ENCODE measurements around the gene ITGAD. TPM values are rescaled to one million over a fixed set of nuclear protein-coding genes. Genes with fewer than 3 reads are reported as not detected.

ITGAD gene
- total and polyA plus RNA-seq, 2 donors (not counting 3 experiments of a cell fraction or from before 2014, with no cell fraction given), result not detected

DNA sequence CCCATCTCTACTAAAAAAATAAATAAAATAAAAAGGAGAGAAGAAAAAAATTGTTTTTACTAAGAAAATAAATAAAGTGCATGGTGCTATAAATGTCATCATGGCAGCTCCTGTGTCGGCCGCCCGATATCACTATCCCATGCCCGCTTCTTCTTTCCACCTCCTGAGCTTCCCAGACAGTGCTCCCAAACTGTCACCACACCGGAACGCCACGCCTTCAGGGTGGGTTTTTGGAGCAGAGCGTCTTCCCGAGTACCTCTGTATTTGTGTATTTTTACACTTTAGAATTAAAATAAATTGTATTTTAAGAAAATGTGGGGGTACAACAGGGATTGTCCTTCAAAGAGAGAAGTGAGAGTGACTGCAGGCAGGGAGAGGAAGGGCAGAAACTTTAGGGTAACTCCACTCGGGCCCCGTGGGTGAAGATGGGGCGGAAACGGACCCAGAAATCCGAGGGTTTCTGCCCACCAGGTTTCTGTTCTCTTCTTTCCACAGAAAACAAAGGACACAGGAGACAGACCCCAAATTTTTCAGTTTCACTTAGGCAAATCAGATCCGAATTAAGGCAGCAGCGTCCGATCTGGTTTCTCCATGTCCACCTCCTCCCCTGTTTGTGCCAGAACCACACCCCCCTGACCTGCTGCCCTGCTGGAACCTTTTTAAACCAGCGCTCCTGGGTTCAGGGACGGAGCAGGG lies 41.7 kb upstream of the ITGAD start:
- TF ChIP-seq POLR2A (IDR thresholded peaks at IDR 0.05; ENCODE audit: low read depth, low read length) (no peak), JUN (IDR thresholded peaks at IDR 0.05; ENCODE audit: borderline replicate concordance, insufficient read depth, insufficient read length, low read depth) (no peak), GATA2 (IDR thresholded peaks at IDR 0.05; ENCODE audit: insufficient read depth, insufficient read length, low read depth, low read length) (no peak), EZH2 (IDR thresholded peaks at IDR 0.05; ENCODE audit: borderline replicate concordance, low read depth, low read length, severe bottlenecking) (no peak)
- TF ChIP-seq, protein P1, sequence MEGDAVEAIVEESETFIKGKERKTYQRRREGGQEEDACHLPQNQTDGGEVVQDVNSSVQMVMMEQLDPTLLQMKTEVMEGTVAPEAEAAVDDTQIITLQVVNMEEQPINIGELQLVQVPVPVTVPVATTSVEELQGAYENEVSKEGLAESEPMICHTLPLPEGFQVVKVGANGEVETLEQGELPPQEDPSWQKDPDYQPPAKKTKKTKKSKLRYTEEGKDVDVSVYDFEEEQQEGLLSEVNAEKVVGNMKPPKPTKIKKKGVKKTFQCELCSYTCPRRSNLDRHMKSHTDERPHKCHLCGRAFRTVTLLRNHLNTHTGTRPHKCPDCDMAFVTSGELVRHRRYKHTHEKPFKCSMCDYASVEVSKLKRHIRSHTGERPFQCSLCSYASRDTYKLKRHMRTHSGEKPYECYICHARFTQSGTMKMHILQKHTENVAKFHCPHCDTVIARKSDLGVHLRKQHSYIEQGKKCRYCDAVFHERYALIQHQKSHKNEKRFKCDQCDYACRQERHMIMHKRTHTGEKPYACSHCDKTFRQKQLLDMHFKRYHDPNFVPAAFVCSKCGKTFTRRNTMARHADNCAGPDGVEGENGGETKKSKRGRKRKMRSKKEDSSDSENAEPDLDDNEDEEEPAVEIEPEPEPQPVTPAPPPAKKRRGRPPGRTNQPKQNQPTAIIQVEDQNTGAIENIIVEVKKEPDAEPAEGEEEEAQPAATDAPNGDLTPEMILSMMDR (IDR thresholded peaks at IDR 0.05; ENCODE audit: extremely low read depth in 1 of 2, insufficient read depth in 1 of 2, low read depth in 1 of 2, low read length in 2 of 2), result no peak
- TF ChIP-seq, protein P2, sequence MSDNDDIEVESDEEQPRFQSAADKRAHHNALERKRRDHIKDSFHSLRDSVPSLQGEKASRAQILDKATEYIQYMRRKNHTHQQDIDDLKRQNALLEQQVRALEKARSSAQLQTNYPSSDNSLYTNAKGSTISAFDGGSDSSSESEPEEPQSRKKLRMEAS (IDR thresholded peaks at IDR 0.05; ENCODE audit: insufficient read depth, insufficient read length), result no peak
- DNase-seq (ENCODE audit: low read depth, low spot score) (no peak), FAIRE-seq (no peak)
- Histone ChIP-seq H3K4me2 (ENCODE audit: insufficient read depth, low read length) (no peak overlapping the region), H3K4me1 (ENCODE audit: control insufficient read depth, extremely low read depth, insufficient read depth, low read length) (peaks cover 4% of the 10 kb centered on the region), H3K9ac (replicated peaks; ENCODE audit: extremely low read depth, insufficient read depth, low read length) (no peak overlapping the region), H4K20me1 (replicated peaks; ENCODE audit: control insufficient read depth, extremely low read depth, insufficient read depth, low read length) (no peaks in the 10 kb centered on the region), H3K27me3 (ENCODE audit: control insufficient read depth in 2 of 2, insufficient read depth in 2 of 2, low read length in 2 of 2) (no peaks in the 10 kb centered on the region), H2AFZ (ENCODE audit: low read depth, low read length) (no peak overlapping the region), H3K79me2 (ENCODE audit: control insufficient read depth, insufficient read depth, low read length) (no peaks in the 10 kb centered on the region), H3K4me3 (replicated peaks in 1 of 3; ENCODE audit: insufficient read depth in 1 of 3, low read depth in 1 of 3, low read length in 3 of 3) (no peak overlapping the region), H3K9me3 (replicated peaks; ENCODE audit: control insufficient read depth, insufficient read depth, low read length) (no peaks in the 10 kb centered on the region), H3K36me3 (ENCODE audit: control insufficient read depth in 2 of 2, extremely low read depth in 1 of 2, insufficient read depth in 2 of 2, low read length in 2 of 2) (no peaks in the 10 kb centered on the region), H3K27ac (ENCODE audit: insufficient read depth, low read depth, low read length) (no peak overlapping the region), H3K9me1 (replicated peaks; ENCODE audit: control insufficient read depth, extremely low read depth, insufficient read depth, low read length) (no peaks in the 10 kb centered on the region)
- ChIA-PET CTCF (no interaction called here), POLR2A (no interaction called here)
- dilution Hi-C loops (cut with MboI; ENCODE audit: extremely low pct_ligation_motif_present, low sequenced_read_pairs) (no loop called here), intact Hi-C loops (cut with micrococcal nuclease) (no loop called here)
- BruUV-seq (replicated peaks), result no TSS peak

Data from endothelial cell of umbilical vein (primary cell).